ENCODE results near the gene IL3. TPM values are rescaled to one million over a fixed set of nuclear protein-coding genes. Genes with fewer than 3 reads are reported as not detected.

The IL3 gene
- total RNA-seq, 1 donor, result not detected

DNA sequence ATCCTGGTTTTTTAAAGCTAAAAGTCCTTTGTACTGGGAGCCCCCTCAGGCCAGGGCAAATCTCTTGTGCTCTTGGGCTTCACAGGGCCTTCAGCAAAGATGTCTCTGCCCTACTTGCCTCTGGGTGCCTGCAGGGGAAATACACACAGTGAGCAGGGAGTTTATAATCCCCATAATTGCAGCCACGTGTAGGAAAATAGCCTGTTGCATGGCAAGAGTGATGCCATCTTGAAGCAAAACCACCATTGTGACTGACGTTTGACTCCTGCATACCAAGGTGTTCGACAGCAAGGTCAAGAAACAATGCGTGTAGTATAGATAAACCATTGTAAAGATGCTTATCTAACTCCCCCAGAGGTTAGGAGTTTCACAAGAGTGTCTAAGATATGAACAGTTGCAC lies 11.4 kb upstream of the IL3 start:
- Histone ChIP-seq H3K4me1 (ENCODE audit: insufficient read depth, low read length) (peaks cover 10% of the 10 kb centered on the region), H3K4me3 (ENCODE audit: low read length) (no peak overlapping the region), H3K27me3 (ENCODE audit: insufficient read depth, low read length) (no peaks in the 10 kb centered on the region), H3K9me3 (ENCODE audit: low read depth, low read length) (no peaks in the 10 kb centered on the region)

DNA sequence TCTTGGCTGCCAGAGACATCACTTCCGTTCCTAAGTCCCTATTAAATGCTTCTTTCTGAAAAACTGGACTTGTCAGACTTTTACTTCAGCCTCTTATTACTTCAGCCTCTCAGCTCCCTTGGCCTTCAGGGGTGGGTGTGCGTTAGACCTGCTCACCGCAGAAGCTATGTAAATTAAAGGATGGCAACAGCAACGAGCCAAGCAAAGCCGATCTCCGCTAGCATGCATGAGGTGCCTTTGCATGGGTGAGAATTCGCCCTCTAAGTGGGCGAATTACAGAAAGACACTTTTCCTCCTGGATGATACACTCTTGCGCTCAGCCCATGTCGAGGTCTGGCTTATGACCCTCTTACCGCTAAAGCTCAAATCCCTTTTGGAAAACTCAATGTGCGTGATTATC lies 10.9 kb upstream of the IL3 start:
- Histone ChIP-seq H3K27me3 (ENCODE audit: insufficient read depth, low read length) (no peaks in the 10 kb centered on the region), H3K4me1 (ENCODE audit: insufficient read depth, low read length) (peaks cover 6% of the 10 kb centered on the region), H3K9me3 (ENCODE audit: low read depth, low read length) (no peaks in the 10 kb centered on the region), H3K4me3 (ENCODE audit: low read length) (no peak overlapping the region)

DNA sequence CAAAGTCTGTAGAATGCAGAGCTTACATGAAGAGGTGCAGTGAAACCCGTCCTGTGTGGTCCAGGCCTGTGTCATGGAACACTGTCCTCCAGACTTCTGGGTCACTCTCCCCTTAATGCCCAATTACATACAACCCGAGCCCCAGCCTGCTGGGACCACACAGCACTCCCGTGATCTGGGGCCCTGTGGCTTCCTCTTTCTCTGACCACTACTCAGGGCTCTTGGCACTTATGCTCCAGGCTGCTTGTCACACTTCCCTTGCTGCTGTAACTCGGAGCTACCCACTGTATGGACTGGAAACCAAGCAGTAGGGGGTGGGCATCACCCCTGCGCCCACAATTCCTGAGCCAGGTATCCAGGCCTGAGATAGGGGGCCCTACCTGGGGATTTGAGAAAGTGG lies 10.3 kb upstream of the IL3 start:
- peaks cover 8% of the 10 kb centered on the region for H3K4me1 ChIP-seq (ENCODE audit: insufficient read depth, low read length)
- no peaks in the 10 kb centered on the region for H3K27me3 ChIP-seq (ENCODE audit: insufficient read depth, low read length)
- no peak overlapping the region for H3K4me3 ChIP-seq (ENCODE audit: low read length)
- no peaks in the 10 kb centered on the region for H3K9me3 ChIP-seq (ENCODE audit: low read depth, low read length)

DNA sequence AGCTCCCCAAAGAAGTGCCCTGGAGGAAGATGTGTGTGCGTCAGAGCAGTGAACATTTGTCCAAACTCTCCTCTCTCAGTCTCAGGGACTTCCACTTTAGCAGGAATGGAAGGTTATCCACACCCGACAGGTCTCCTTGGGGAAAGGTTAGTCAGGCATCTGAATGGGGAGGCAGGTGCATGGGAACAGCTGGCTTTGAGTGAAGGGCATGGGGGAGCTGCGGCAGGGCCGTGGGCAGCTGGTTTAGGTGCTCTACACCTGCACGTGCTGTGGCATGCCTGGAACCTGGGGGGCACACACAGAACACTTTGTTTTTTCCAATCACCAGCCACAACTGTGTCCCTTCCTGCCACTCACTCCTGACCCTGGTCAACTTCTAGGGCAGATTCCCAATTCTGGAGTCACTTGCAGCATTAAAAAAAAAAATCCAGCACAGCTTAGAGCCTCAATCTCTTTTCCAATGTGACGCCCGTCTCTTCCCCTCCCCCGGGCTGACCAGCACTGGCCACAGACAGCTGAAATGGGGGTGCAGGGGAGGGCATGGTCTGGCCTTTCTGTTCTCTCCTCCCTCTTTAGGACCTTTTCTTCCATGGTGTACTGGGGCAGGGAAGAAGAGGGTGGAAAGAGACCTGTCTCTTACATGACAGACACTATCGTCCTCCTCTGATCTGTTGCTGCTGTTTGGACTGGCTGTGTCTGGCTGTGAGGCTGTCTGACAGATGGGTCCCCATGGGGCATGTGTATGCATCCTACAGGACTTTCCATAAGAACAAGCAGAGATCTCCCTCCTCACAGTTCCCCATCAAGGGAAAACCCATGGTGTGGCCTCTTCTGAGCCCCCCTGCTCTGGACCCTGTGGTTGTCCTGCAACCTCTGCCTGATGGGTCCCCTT lies 9.5 kb upstream of the IL3 start:
- Histone ChIP-seq H3K4me1 (ENCODE audit: insufficient read depth, low read length) (peaks cover 16% of the 10 kb centered on the region), H3K27me3 (ENCODE audit: insufficient read depth, low read length) (no peaks in the 10 kb centered on the region), H3K9me3 (ENCODE audit: low read depth, low read length) (no peaks in the 10 kb centered on the region), H3K4me3 (ENCODE audit: low read length) (no peak overlapping the region)

DNA sequence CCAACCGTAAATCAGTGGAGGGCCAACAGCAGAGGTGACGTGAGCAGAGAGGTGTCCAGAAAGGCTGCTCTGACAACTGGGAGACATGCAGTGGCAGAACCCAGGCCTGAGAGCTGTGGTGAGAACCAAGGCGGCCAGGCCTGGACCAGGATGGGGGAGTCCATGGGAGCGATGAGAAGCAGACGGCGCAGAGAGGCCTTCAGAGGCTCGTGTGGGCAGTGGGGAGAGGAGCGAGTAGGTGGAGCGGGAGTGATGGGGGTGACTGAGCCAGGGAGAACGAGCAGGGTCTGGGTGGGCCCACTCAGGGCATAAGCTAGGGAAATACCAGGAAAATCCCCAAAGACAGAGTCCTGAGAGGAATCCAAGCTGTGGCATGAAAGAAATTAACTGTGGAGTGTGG lies 7.9 kb upstream of the IL3 start:
- Histone ChIP-seq H3K9me3 (ENCODE audit: low read depth, low read length) (no peaks in the 10 kb centered on the region), H3K27me3 (ENCODE audit: insufficient read depth, low read length) (no peaks in the 10 kb centered on the region), H3K4me3 (ENCODE audit: low read length) (no peak overlapping the region), H3K4me1 (ENCODE audit: insufficient read depth, low read length) (peaks cover 24% of the 10 kb centered on the region)

DNA sequence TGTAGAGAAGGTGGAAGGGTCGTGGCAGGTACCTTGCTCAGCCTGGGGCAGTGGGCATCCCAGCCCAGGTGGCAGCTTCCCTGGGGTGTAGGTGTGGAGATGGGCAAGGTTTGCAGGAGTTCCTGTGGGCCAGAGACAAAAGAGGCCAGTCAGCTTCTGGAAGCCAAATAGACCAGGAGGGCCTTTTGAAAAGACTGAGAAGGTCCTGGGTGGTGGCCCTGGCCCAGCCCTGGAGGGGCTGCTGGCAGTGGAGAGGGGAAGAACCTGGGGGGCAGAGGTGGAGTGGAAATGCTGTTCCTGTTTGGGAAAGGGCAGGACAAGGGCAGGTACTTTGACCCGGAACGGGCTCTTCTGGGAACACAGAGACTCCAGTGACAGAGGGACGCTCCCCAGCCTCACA lies 7.0 kb upstream of the IL3 start:
- Histone ChIP-seq H3K4me3 (ENCODE audit: low read length) (no peak overlapping the region), H3K4me1 (ENCODE audit: insufficient read depth, low read length) (peaks cover 24% of the 10 kb centered on the region), H3K27me3 (ENCODE audit: insufficient read depth, low read length) (no peaks in the 10 kb centered on the region), H3K9me3 (ENCODE audit: low read depth, low read length) (no peaks in the 10 kb centered on the region)

GRCh38 chr5:132054031-132054696 lies 6.3 kb upstream of the IL3 start:
- Histone ChIP-seq H3K9me3 (ENCODE audit: low read depth, low read length) (no peaks in the 10 kb centered on the region), H3K4me1 (ENCODE audit: insufficient read depth, low read length) (peaks cover 24% of the 10 kb centered on the region), H3K27me3 (ENCODE audit: insufficient read depth, low read length) (no peaks in the 10 kb centered on the region), H3K4me3 (ENCODE audit: low read length) (no peak overlapping the region)

DNA sequence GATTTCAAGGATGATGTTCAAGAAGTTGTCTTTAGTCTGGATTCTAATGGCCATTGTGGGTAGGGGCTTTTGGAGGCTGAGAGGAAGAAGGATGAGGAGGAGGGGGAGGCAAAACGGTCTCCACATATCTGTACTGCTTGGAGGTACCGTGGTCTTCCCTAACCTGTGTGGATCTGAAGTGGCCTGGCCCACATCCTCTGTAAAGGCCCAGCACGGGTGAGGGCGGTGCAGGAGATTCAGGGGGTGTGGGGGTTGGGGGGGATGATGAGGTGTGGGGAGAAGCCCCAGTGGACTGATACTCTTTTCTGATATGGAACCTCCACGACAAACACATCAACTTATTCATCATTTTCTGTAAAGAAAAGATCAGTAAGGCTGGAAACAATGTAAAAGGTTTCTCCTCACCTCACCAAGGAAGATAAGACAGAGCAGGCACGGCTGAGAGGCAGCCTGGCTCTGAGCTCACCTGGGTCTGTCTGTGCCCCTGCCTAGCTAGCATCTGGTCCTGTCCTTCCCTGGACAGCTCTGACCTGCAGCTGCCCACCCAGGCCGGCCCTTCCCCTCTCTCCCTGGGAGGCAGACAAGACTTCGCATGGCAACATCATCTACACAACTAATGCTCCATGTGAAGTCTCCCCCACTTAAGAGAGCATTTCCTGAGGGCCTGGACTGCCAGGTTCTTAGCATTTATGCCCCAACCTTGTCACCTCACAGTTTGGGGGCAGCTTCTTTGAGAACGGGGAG lies 5.6 kb upstream of the IL3 start:
- Histone ChIP-seq H3K4me3 (ENCODE audit: low read length) (no peak overlapping the region), H3K4me1 (ENCODE audit: insufficient read depth, low read length) (peaks cover 20% of the 10 kb centered on the region), H3K9me3 (ENCODE audit: low read depth, low read length) (no peaks in the 10 kb centered on the region), H3K27me3 (ENCODE audit: insufficient read depth, low read length) (no peaks in the 10 kb centered on the region)

DNA sequence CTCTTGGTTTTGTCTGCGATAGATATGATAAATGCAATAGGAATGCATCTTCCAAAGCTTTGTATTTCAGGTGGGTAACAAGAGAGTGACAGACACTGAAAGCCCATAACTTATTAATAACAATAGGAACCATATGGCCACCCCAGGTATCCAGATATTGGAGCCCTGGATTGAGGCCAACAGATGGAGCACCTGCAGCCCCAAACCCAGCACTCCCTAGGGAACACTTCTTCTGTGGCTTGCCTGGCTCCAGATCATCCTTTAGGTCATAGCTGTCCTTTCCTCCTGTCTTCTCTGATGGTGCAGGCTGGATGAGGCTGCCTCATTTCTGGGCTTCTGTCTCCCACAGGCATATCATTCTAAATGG lies 5.0 kb upstream of the IL3 start:
- Histone ChIP-seq H3K9me3 (ENCODE audit: low read depth, low read length) (no peaks in the 10 kb centered on the region), H3K4me3 (ENCODE audit: low read length) (no peak overlapping the region), H3K4me1 (ENCODE audit: insufficient read depth, low read length) (peaks cover 17% of the 10 kb centered on the region), H3K27me3 (ENCODE audit: insufficient read depth, low read length) (no peaks in the 10 kb centered on the region)

GRCh38 chr5:132055808-132056609 lies 4.4 kb upstream of the IL3 start:
- Histone ChIP-seq H3K4me1 (ENCODE audit: insufficient read depth, low read length) (peaks cover 17% of the 10 kb centered on the region), H3K9me3 (ENCODE audit: low read depth, low read length) (no peaks in the 10 kb centered on the region), H3K4me3 (ENCODE audit: low read length) (no peak overlapping the region), H3K27me3 (ENCODE audit: insufficient read depth, low read length) (no peaks in the 10 kb centered on the region)

GRCh38 chr5:132056610-132057497 lies 3.6 kb upstream of the IL3 start:
- H3K27me3 ChIP-seq (ENCODE audit: insufficient read depth, low read length), result no peaks in the 10 kb centered on the region
- H3K9me3 ChIP-seq (ENCODE audit: low read depth, low read length), result no peaks in the 10 kb centered on the region
- H3K4me1 ChIP-seq (ENCODE audit: insufficient read depth, low read length), result peaks cover 17% of the 10 kb centered on the region
- H3K4me3 ChIP-seq (ENCODE audit: low read length), result no peak overlapping the region

GRCh38 chr5:132057498-132058255 lies 2.8 kb upstream of the IL3 start:
- no peaks in the 10 kb centered on the region for H3K9me3 ChIP-seq (ENCODE audit: low read depth, low read length)
- peaks cover 17% of the 10 kb centered on the region for H3K4me1 ChIP-seq (ENCODE audit: insufficient read depth, low read length)
- no peaks in the 10 kb centered on the region for H3K27me3 ChIP-seq (ENCODE audit: insufficient read depth, low read length)
- no peak overlapping the region for H3K4me3 ChIP-seq (ENCODE audit: low read length)

DNA sequence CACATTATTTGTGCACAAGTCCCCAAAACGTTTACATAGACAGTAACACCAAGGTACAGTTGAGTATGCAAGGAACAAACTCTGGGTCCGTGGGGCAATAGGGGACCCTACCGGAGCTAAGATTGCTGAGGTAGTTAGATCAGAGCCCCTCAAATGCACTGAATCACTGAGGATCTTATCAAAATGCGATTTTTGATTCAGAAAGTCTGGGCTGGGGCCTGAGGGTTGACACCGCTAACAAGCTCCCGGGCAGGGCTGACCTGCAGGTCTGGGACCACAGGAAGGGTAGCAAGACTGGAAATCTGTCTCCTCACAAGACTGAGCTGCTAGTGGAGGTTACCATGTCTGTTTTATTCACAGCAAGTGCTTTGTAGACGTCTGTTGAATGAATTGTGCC lies 1.8 kb upstream of the IL3 start:
- no peaks in the 10 kb centered on the region for H3K9me3 ChIP-seq (ENCODE audit: low read depth, low read length)
- peaks cover 17% of the 10 kb centered on the region for H3K4me1 ChIP-seq (ENCODE audit: insufficient read depth, low read length)
- H3K4me3 ChIP-seq (ENCODE audit: low read length), result no peak overlapping the region
- no peaks in the 10 kb centered on the region for H3K27me3 ChIP-seq (ENCODE audit: insufficient read depth, low read length)

All from mononuclear cell (primary cell).